HG02870 (cell line): ENCODE measurements around the gene ACER3.

Experiments
- ATAC-seq: cut with Tn5 transposase; IDR thresholded peaks from one replicate; pipeline ENCODE4 v1.9.1; 2021; ENCODE audit warnings: mild to moderate bottlenecking, moderate library complexity; ENCODE audit not compliant: unreplicated experiment

The ACER3 gene

GRCh38 chr11:76919467-76919866 is 58.7 kb downstream of the ACER3 start:
- ATAC-seq: no peak

DNA sequence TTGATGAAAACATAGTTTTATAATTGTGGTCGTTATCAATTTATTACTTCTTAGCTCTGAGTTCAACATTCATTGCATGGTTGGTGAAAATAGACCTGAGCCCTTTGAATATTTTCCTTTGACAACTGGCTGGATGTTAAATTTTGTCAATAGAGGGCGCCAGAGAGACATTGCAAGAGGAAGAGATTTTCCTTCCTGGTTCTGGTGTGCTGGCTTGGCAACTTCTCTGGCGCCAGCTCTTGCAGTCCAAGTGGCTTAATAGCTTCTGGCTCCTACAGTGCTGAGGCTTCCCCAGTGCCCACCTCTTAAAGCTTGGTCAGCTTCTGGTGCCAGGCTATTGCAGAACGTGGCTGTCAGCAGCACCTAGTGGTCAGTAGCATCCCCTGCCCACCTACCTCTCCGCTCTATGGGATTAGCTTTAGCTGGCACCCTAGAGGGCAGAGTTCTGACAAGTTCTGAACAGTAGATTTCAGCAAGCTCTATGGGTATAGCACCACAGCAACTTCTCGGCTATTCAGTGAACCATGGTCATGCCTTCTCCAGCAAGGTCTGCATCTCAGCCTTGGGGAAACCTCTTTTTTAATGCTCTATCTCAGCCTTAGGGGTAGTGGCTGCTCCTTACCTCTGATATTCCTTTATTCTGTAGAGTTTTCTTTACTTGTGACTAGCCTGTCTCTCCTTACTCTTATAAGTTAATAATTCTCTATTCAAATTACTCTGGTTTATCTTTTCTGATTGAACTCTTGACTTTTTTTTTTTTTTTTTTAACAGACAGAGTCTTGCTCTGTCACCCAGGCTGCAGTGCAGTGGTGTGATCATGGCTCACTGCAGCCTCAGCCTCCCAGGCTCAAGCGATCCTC is 59.4 kb downstream of the ACER3 start:
- no peak for ATAC-seq

DNA sequence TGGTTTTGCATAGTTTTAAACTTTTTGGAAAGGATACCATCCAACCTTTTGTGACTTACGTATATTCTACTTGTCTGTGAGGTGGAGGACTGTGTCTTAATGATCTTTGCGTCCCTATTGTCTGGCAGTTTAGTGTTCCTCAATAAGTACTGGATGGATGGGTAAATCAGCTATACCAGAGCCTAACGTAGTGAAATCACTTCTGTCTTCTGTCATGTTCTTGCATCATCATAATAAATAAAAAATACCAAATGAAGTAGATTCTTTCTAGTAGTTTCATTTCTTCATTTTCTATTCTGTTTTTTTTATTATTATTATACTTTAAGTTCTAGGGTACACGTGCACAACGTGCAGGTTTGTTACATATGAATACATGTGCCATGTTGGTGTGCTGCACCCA is 66.4 kb downstream of the ACER3 start:
- no peak for ATAC-seq

DNA sequence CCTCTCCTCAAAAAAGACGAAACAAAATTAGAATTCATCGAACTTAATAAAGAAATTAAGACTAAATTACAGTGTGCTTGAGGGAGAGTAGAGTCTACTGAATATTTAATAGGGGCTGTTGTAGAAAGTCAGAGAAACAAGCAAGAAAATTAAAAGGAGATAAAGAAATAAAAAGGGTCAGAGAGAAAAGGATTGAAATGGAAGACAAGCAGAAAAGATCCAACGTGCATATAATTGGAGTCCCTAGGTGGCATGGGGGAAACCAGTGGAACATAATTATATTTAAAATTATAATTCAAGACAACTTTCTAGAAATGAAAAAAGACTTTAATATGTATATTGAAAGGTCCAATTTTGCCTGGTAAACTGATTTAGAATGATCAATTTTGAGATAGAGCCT is 74.3 kb downstream of the ACER3 start:
- no peak for ATAC-seq

DNA sequence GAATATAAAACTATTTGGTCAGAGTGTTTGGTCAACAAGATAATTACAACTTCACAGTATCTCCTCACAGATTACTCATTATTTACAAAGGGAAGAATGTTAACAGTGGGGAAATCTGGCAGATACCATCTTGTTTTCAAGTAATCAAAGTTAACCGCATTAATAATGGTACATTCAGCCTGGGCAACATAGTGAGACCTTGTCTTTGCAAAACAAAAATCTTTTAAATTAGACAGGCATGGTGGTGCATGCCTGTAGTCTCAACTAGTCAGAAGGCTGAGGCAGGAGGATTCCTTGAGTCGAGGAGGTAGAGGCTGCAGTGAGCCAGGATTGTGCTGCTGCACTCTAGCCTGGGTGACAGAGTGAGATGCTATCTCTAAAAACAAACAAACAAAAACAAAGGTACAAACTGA is 78.5 kb downstream of the ACER3 start:
- no peak for ATAC-seq

GRCh38 chr11:76944225-76944624 is 83.5 kb downstream of the ACER3 start:
- ATAC-seq: no peak

DNA sequence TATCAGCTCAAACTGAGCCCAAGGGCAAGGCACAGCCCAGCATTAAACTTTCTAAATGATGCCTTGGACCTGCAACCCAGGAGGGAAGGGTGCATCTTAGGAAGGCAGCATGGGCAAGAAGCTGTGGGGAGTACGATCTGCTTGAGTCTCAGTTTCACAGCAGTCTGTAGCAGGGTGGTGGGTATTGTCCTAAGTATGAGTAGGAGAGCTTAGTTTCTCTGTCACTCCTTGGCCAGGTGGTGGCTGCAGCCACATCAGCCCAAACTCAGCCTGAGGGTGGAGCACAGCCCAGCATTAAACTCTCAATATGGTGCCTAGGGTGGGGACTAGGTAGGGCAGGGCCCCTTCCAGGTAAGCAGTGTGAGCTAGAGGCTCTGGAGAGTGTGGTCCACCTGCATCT is 85.5 kb downstream of the ACER3 start:
- no peak for ATAC-seq

DNA sequence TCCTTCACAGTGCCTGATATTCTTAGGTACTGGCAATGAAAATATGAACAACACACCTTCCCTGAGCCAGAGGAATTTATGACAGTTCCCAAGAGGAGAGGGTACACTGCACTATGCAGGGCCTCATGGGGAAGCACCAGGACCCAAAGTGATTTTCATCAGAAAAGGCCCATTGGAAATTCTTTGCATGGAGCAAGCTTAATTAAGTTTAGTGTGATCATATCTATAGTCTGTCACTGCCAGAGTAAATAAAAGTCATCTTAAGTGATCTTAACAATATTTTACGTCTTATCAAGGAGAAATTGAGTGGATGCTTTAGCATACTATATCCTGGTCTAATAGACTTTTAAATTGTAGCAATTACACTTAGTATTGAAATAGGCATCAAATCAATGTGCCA is 86.5 kb downstream of the ACER3 start:
- ATAC-seq: no peak

- ATAC-seq: no peak
These were observed 87.1 kb downstream of the ACER3 start for GRCh38 chr11:76947800-76948199.

DNA sequence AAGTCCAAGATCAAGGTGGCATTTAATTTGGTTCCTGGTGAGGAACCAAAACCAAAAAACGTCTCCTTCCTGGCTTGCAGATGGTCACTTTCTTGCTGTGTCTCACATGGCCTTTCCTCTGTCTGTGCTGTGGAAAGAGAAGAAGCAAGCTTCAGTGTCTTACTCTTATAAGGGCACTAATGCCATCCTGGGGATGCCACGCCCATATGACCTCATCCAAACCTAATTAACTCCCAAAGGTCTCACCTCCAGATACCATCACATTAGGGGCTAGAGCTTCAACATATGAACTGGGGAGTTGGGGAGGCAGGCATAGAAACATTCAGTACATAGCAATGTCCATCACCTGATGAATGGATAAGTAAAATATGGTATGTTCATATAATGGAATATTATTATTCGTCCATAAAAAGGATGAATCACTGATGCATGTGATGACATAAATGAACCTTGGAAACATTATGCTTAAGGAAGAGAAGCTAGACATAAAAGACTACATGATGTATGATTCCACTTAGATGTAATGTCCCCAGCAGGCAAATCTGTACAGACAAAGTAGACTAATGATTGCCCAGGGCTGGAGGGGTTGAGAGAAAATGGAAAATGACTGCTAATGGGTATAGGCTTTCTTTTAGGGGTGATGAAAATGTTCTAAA is 94.9 kb downstream of the ACER3 start:
- no peak for ATAC-seq

DNA sequence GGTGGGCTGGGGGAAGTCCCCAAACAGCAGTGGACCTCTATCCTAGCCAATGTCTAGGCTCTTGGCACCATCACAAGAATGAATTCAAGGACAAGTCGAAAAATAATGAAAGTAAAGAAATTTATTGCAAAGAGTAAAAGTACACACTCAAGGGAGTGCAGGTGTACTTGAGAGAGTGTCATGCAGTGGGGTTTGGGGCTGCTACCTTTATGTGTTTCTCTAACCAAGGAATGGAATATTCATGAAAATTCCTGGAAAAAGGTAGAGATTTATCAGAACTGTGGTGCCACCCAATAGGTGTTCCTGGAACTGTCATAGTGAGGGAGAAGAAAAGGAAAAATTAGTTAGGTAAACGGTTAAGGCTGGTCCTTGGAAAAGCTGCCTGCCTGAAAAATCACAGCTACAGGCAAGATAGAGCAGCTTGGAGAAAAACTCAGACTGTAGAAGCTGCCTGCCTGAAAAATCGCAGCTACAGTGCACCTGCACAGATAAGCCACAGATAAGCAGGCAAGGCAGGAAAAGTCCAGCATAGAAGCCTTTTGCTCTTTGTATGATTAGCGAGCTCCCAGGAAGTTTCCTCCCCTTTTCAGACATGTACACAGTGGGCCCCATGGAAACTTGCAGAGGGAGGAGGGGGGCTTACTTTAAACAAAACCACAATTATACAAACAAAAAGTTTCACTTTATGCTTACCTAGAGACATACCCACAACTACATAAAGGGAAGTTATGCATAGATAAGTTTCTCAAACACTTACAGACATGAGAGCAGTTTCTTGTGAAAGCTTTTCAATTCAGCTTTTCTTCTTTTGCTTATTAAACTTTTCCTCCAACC is 102.1 kb downstream of the ACER3 start:
- ATAC-seq: peak; percentile 97

GRCh38 chr11:76963417-76964168 is 102.9 kb downstream of the ACER3 start:
- peak; percentile 32 for ATAC-seq

GRCh38 chr11:76972051-76972450 is 111.3 kb downstream of the ACER3 start:
- no peak for ATAC-seq

GRCh38 chr11:76974179-76974891 is 113.6 kb downstream of the ACER3 start:
- no peak for ATAC-seq

DNA sequence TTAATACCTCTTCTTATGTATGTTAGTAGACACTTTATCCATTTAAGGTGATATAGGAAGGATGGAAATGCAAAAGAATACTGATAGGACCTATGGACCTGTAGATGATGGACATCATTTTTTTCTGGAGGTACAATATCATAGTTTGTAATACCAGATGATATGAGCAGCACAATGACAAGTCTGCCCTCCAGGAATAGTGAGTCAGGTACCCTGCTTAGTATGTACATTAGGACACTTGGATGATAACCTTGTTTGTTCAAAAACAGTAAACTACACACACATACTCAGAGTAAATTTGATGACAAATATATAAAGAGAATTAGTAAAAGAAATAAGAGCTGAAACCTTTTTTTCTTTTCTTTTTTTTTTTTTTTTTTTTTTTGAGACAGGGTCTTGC is 114.8 kb downstream of the ACER3 start:
- ATAC-seq: no peak

GRCh38 chr11:76977791-76978190 is 117.1 kb downstream of the ACER3 start:
- no peak for ATAC-seq

DNA sequence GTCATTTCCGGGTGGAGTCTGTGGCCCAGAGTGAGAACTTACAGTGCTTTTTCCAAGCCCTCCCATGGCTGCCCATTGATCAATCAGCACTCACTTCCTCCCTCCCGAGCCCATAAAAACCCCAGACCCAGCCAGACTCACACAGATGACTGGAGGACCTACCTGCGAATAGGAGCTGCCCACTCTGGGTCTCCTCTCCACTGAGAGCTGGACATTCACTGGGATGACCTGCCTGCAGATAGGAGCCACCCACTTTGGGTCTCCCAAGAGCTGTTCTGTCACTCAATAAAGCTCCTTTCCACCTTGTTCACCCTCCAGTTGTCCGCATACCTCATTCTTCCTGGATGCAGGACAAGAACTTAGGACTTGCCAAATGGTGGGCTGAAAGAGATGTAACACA is 117.5 kb downstream of the ACER3 start:
- ATAC-seq: no peak

GRCh38 chr11:76978818-76979217 is 118.1 kb downstream of the ACER3 start:
- no peak for ATAC-seq

GRCh38 chr11:76980196-76980595 is 119.5 kb downstream of the ACER3 start:
- ATAC-seq: no peak

- no peak for ATAC-seq
These were observed 124.0 kb downstream of the ACER3 start for GRCh38 chr11:76984743-76985142.
